Duodenal mucosa (tissue), 2 donors: ENCODE results near the gene MAP1LC3A.
A peak's percentile ranks its signal among the peaks of the same experiment; 100 is the strongest.

Experiments used
- H3K27ac ChIP-seq: one replicate; pipeline ENCODE4 v1.7.0; 2013; ENCODE audit warnings: low read depth, low read length
- H3K27me3 ChIP-seq, 2 donors: one replicate each; pipeline ENCODE4 v1.7.0; 2013; ENCODE audit warnings: low read length in 2 of 2, control low read depth in 1 of 2; ENCODE audit not compliant: insufficient read depth in 2 of 2, control insufficient read depth in 1 of 2
- H3K36me3 ChIP-seq, 2 donors: one replicate each; pipeline ENCODE4 v1.7.0; 2013; ENCODE audit warnings: low read length in 2 of 2, control low read depth in 1 of 2; ENCODE audit not compliant: insufficient read depth in 2 of 2, control insufficient read depth in 1 of 2
- H3K4me1 ChIP-seq, 2 donors: one replicate each; pipeline ENCODE4 v1.7.0; 2013; ENCODE audit warnings: low read length in 2 of 2, control low read depth in 1 of 2; ENCODE audit not compliant: insufficient read depth in 2 of 2, control insufficient read depth in 1 of 2
- H3K4me3 ChIP-seq, 2 donors: one replicate each; pipeline ENCODE4 v1.7.0; 2013; ENCODE audit warnings: low read length in 2 of 2, low read depth in 1 of 2
- H3K9ac ChIP-seq, 2 donors: one replicate each; pipeline ENCODE4 v1.7.0; 2013; ENCODE audit warnings: low read length in 2 of 2, low read depth in 1 of 2
- H3K9me3 ChIP-seq, 2 donors: one replicate each; pipeline ENCODE4 v1.7.0; 2013; ENCODE audit warnings: low read length in 2 of 2, control low read depth in 1 of 2; ENCODE audit not compliant: control insufficient read depth in 1 of 2

Gene MAP1LC3A

GRCh38 chr20:34538671-34539123, 19.8 kb upstream of the MAP1LC3A start:
- Histone ChIP-seq H3K36me3 (peaks cover 43 to 69% of the 10 kb centered on the region in 2 donors), H3K27ac (no peak overlapping the region), H3K9me3 (no peaks in the 10 kb centered on the region), H3K4me3 (no peak overlapping the region), H3K4me1 (peaks cover under 1 to 4% of the 10 kb centered on the region in 2 donors), H3K27me3 (no peaks in the 10 kb centered on the region), H3K9ac (no peak overlapping the region)

GRCh38 chr20:34539756-34540155, 18.8 kb upstream of the MAP1LC3A start:
- H3K9me3 ChIP-seq = no peaks in the 10 kb centered on the region
- H3K27ac ChIP-seq = no peak overlapping the region
- peaks cover 5 to 15% of the 10 kb centered on the region in 2 donors for H3K4me1 ChIP-seq
- H3K9ac ChIP-seq = no peak overlapping the region
- H3K4me3 ChIP-seq = no peak overlapping the region
- no peaks in the 10 kb centered on the region for H3K27me3 ChIP-seq
- peaks cover 35 to 62% of the 10 kb centered on the region in 2 donors for H3K36me3 ChIP-seq

GRCh38 chr20:34540596-34541263, 17.8 kb upstream of the MAP1LC3A start:
- Histone ChIP-seq H3K27ac (no peak overlapping the region), H3K27me3 (no peaks in the 10 kb centered on the region), H3K36me3 (peaks cover 26 to 52% of the 10 kb centered on the region in 2 donors), H3K9ac (no peak overlapping the region), H3K4me1 (peaks cover 5 to 15% of the 10 kb centered on the region in 2 donors), H3K4me3 (no peak overlapping the region), H3K9me3 (no peaks in the 10 kb centered on the region)

- H3K9ac ChIP-seq = no peak overlapping the region
- H3K36me3 ChIP-seq = peaks cover 21 to 46% of the 10 kb centered on the region in 2 donors
- peaks cover 5 to 15% of the 10 kb centered on the region in 2 donors for H3K4me1 ChIP-seq
Observed at GRCh38 chr20:34541264-34541901, 17.1 kb upstream of the MAP1LC3A start.

GRCh38 chr20:34541917-34542316, 16.6 kb upstream of the MAP1LC3A start:
- Histone ChIP-seq H3K27ac (no peak overlapping the region), H3K36me3 (peaks cover 18 to 43% of the 10 kb centered on the region in 2 donors), H3K9ac (no peak overlapping the region)

More at GRCh38 chr20:34541264-34541901, 17.1 kb upstream of the MAP1LC3A start:
- Histone ChIP-seq H3K27me3 (no peaks in the 10 kb centered on the region), H3K27ac (no peak overlapping the region), H3K9me3 (no peaks in the 10 kb centered on the region), H3K4me3 (no peak overlapping the region)

GRCh38 chr20:34542439-34542838, 16.1 kb upstream of the MAP1LC3A start:
- Histone ChIP-seq H3K27ac (no peak overlapping the region), H3K4me3 (no peak overlapping the region), H3K36me3 (peaks cover 13 to 38% of the 10 kb centered on the region in 2 donors), H3K9me3 (no peaks in the 10 kb centered on the region), H3K27me3 (no peaks in the 10 kb centered on the region), H3K9ac (no peak overlapping the region), H3K4me1 (peaks cover 5 to 17% of the 10 kb centered on the region in 2 donors)

More at GRCh38 chr20:34541917-34542316, 16.6 kb upstream of the MAP1LC3A start:
- Histone ChIP-seq H3K27me3 (no peaks in the 10 kb centered on the region), H3K9me3 (no peaks in the 10 kb centered on the region), H3K4me1 (peaks cover 5 to 15% of the 10 kb centered on the region in 2 donors), H3K4me3 (no peak overlapping the region)

GRCh38 chr20:34543463-34544056, 15.0 kb upstream of the MAP1LC3A start:
- Histone ChIP-seq H3K27me3 (no peaks in the 10 kb centered on the region), H3K27ac (no peak overlapping the region), H3K36me3 (peaks cover 11 to 31% of the 10 kb centered on the region in 2 donors), H3K4me1 (peaks cover 9 to 27% of the 10 kb centered on the region in 2 donors), H3K4me3 (no peak overlapping the region), H3K9me3 (no peaks in the 10 kb centered on the region), H3K9ac (no peak overlapping the region)

- H3K9me3 ChIP-seq = no peaks in the 10 kb centered on the region
- no peak overlapping the region for H3K9ac ChIP-seq
- H3K27me3 ChIP-seq = no peaks in the 10 kb centered on the region
- H3K36me3 ChIP-seq = peaks cover 8 to 27% of the 10 kb centered on the region in 2 donors
- peak overlapping the region; percentile 4 to 43 for H3K4me3 ChIP-seq
- peaks cover 9 to 27% of the 10 kb centered on the region in 2 donors for H3K4me1 ChIP-seq
- H3K27ac ChIP-seq = no peak overlapping the region
Observed at GRCh38 chr20:34544109-34544796, 14.3 kb upstream of the MAP1LC3A start.

GRCh38 chr20:34546751-34547181, 11.8 kb upstream of the MAP1LC3A start:
- Histone ChIP-seq H3K4me1 (peaks cover 9 to 27% of the 10 kb centered on the region in 2 donors), H3K4me3 (peak overlapping the region; percentile 68 to 80), H3K9ac (peak overlapping the region; percentile 60 to 62)

More at GRCh38 chr20:34546751-34547181, 11.8 kb upstream of the MAP1LC3A start:
- no peaks in the 10 kb centered on the region for H3K9me3 ChIP-seq
- peaks cover 0 to 11% of the 10 kb centered on the region in 2 donors for H3K36me3 ChIP-seq
- H3K27ac ChIP-seq = peak overlapping the region; percentile 67
- H3K27me3 ChIP-seq = no peaks in the 10 kb centered on the region
